OCI-LY1 (cell line): ENCODE results near the gene FOXJ3.
A peak's percentile ranks its signal among the peaks of the same experiment; 100 is the strongest.

Source experiments
- H2AFZ ChIP-seq: fragments of 200-600 bp; sonication (generic), shearing (Covaris generic); 2 replicates; pipeline ENCODE4 v1.6.0; 2014; ENCODE audit warnings: antibody characterized with exemption, mild to moderate bottlenecking, low read length
- H3F3A ChIP-seq: fragments of 200-600 bp; sonication (generic), shearing (Covaris generic); 2 replicates; pipeline ENCODE4 v1.6.0; 2014; ENCODE audit warnings: mild to moderate bottlenecking, antibody characterized with exemption, low read length, moderate library complexity; ENCODE audit not compliant: insufficient read depth
- H3K27ac ChIP-seq: fragments of 200-600 bp; sonication (generic); 2 replicates; pipeline ENCODE4 v1.5.1; 2014; ENCODE audit warnings: low read length, mixed run types, mild to moderate bottlenecking, low read depth; ENCODE audit not compliant: poor library complexity, severe bottlenecking
- H3K27me3 ChIP-seq: fragments of 200-600 bp; sonication (generic); 2 replicates; pipeline ENCODE4 v1.6.0; 2014; ENCODE audit warnings: antibody characterized with exemption, mild to moderate bottlenecking, low read length, moderate library complexity; ENCODE audit not compliant: insufficient read depth
- H3K36me3 ChIP-seq: fragments of 200-600 bp; sonication (generic); 2 replicates; pipeline ENCODE4 v1.6.1; 2014; ENCODE audit warnings: mild to moderate bottlenecking, antibody characterized with exemption, low read length, moderate library complexity, mixed read lengths; ENCODE audit not compliant: insufficient read depth
- H3K4me1 ChIP-seq: fragments of 200-600 bp; sonication (generic); 2 replicates; pipeline ENCODE4 v1.5.1; 2014; ENCODE audit warnings: mild to moderate bottlenecking, low read length, moderate library complexity; ENCODE audit not compliant: insufficient read depth, severe bottlenecking
- H3K4me2 ChIP-seq: fragments of 200-600 bp; sonication (generic), shearing (Covaris generic); 2 replicates; pipeline ENCODE4 v1.6.1; 2014; ENCODE audit warnings: low read length
- H3K4me3 ChIP-seq: fragments of 200-600 bp; sonication (generic); 2 replicates; pipeline ENCODE4 v1.5.1; 2014; ENCODE audit warnings: low read length, low read depth, mild to moderate bottlenecking, mixed read lengths; ENCODE audit not compliant: poor library complexity, severe bottlenecking
- H3K79me2 ChIP-seq: fragments of 200-600 bp; shearing (Covaris generic); 2 replicates; pipeline ENCODE4 v1.6.1; 2016; ENCODE audit warnings: mixed run types, low read length, mixed read lengths; ENCODE audit not compliant: insufficient read depth
- H3K9ac ChIP-seq: fragments of 200-600 bp; sonication (generic), shearing (Covaris generic); 2 replicates; pipeline ENCODE4 v1.6.1; 2014; ENCODE audit warnings: mild to moderate bottlenecking, low read length, mixed read lengths
- H3K9me2 ChIP-seq: fragments of 200-600 bp; sonication (generic), shearing (Covaris generic); 2 replicates; pipeline ENCODE4 v1.6.1; 2014; ENCODE audit warnings: low read depth, mild to moderate bottlenecking, low read length, mixed read lengths
- H3K9me3 ChIP-seq: fragments of 200-600 bp; shearing (Covaris generic); 2 replicates; pipeline ENCODE4 v1.6.1; 2014; ENCODE audit warnings: low read length, mixed read lengths
- H4K20me1 ChIP-seq: fragments of 200-600 bp; sonication (generic), shearing (Covaris generic); 2 replicates; pipeline ENCODE4 v1.6.0; 2016; ENCODE audit warnings: mild to moderate bottlenecking, low read length; ENCODE audit not compliant: insufficient read depth
- CTCF ChIP-seq: fragments of 200-600 bp; sonication (generic), shearing (Covaris generic); IDR thresholded peaks from 2 replicates; pipeline ENCODE4 v1.5.1; 2017; ENCODE audit warnings: mild to moderate bottlenecking, antibody characterized with exemption, low read length, moderate library complexity, mixed read lengths
- EZH2 ChIP-seq: fragments of 200-600 bp; sonication (generic), shearing (Covaris generic); IDR thresholded peaks from 2 replicates; pipeline ENCODE4 v1.8.0; 2017; ENCODE audit warnings: borderline replicate concordance, mixed run types, mild to moderate bottlenecking, antibody characterized with exemption, low read length, moderate library complexity, mixed read lengths

FOXJ3 gene

GRCh38 chr1:42267904-42268303 lies 67.1 kb downstream of the FOXJ3 start:
- TF ChIP-seq CTCF (no peak), EZH2 (no peak)
- no peak overlapping the region for H3K4me3 ChIP-seq
- H3F3A ChIP-seq, result no peaks in the 10 kb centered on the region
- no peak overlapping the region for H3K27ac ChIP-seq
- no peak overlapping the region for H3K4me2 ChIP-seq
- H3K79me2 ChIP-seq, result 0 out of 2 replicates have a peak, but pooled peaks cover 10% of the 10 kb centered on the region
- peaks cover 5% of the 10 kb centered on the region for H3K4me1 ChIP-seq
- peaks cover 22% of the 10 kb centered on the region for H3K36me3 ChIP-seq
- no peak overlapping the region for H3K9ac ChIP-seq
- H2AFZ ChIP-seq, result no peak overlapping the region
- no peaks in the 10 kb centered on the region; the same call in 1 of the 2 replicates for H4K20me1 ChIP-seq
- no peaks in the 10 kb centered on the region for H3K9me2 ChIP-seq
- no peaks in the 10 kb centered on the region for H3K27me3 ChIP-seq
- H3K9me3 ChIP-seq, result no peaks in the 10 kb centered on the region

DNA sequence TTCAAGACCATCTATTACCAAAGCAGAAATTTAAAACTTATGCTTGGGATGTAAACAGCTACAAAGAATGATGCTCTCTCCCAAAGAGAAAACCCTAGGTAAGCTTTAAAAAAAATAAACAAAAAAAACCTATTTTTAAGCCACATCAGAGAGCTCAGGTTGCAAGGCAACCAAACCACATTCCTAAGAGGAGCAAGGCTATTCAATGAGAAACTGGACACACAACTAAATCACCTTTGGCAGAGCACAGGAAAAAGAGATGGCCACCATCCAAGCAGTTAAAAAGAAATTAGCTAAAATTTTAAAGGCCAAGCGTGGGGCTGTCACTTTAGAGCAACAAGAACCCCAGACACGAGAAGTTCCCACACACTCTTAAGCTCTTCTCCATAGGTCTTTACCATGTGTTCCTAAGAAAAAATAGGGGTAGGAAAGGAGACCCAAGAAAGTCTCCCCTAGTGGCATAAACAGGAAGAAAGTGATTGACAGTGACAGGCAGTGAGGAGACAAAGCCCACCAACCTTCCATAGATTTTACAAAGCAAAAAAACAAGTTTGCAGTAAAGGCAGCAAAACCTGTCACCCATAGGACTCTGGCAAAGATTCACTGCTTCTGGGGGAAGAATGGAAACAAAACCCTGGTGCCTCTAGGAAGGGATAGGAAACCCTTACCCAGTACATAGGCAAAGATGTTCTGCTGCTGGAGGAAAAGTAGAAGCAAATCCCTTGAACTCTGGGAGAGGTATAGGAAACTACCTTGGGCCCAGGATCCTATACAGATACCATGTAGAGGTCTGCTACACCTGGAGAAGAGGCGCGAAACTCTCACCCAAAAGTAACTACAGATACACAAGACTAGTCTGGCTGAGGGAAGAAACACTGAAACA lies 68.5 kb downstream of the FOXJ3 start:
- Histone ChIP-seq H3K36me3 (peaks cover 32% of the 10 kb centered on the region), H3K4me3 (no peak overlapping the region), H3F3A (no peaks in the 10 kb centered on the region), H4K20me1 (no peaks in the 10 kb centered on the region; the same call in 1 of the 2 replicates), H3K4me2 (no peak overlapping the region), H3K27me3 (no peaks in the 10 kb centered on the region), H3K9ac (no peak overlapping the region), H3K27ac (no peak overlapping the region), H3K9me3 (no peaks in the 10 kb centered on the region), H3K79me2 (0 out of 2 replicates have a peak, but pooled peaks cover 10% of the 10 kb centered on the region), H2AFZ (no peak overlapping the region), H3K4me1 (peaks cover 5% of the 10 kb centered on the region), H3K9me2 (no peaks in the 10 kb centered on the region)
- TF ChIP-seq CTCF (peak; percentile 8; the same call in 1 of the 2 replicates), EZH2 (no peak)

GRCh38 chr1:42264511-42265190 lies 70.4 kb downstream of the FOXJ3 start:
- Histone ChIP-seq H3K27me3 (no peaks in the 10 kb centered on the region), H4K20me1 (no peaks in the 10 kb centered on the region; the same call in 1 of the 2 replicates), H3K9me2 (no peaks in the 10 kb centered on the region), H3K79me2 (0 out of 2 replicates have a peak, but pooled peaks cover 10% of the 10 kb centered on the region), H3K36me3 (peaks cover 36% of the 10 kb centered on the region), H3K9me3 (no peaks in the 10 kb centered on the region), H3F3A (no peaks in the 10 kb centered on the region), H3K4me1 (peaks cover 12% of the 10 kb centered on the region), H3K4me2 (no peak overlapping the region), H2AFZ (no peak overlapping the region), H3K4me3 (no peak overlapping the region), H3K9ac (no peak overlapping the region), H3K27ac (no peak overlapping the region)
- TF ChIP-seq CTCF (no peak), EZH2 (no peak)
